HG03139 (cell line): ENCODE results near the gene KIAA0232.
"Not testable (repeated sequence)": the region's sequence is repeated elsewhere in the genome, so short reads cannot be mapped to it uniquely, and the experiment has no call there.

Experiments used
- ATAC-seq: cut with Tn5 transposase; IDR thresholded peaks from one replicate; pipeline ENCODE4 v1.9.1; 2021; ENCODE audit not compliant: unreplicated experiment

The KIAA0232 gene

DNA sequence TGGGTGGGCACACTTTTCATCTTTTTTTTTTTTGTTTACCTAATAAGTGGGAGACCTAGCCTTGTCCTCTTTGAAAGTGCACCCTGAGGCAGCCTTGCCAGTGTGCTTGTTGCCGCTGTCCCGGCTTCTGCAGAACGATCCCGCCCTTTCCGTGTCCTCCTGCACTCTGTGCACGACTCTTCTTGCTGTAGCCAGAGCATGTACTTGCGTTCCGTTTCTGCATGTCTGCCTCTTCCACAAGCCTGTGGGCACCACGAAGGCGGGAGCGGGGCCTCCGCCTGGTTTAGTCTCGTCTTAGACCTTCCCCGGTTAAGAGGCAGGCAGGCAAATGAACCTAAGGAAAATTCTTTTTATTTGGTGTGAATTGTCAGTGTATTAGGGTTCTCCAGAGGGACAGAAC lies 94.5 kb downstream of the KIAA0232 start:
- no peak for ATAC-seq

GRCh38 chr4:6878451-6879059 lies 96.0 kb downstream of the KIAA0232 start:
- ATAC-seq, result no peak

- no peak for ATAC-seq
These were observed 98.2 kb downstream of the KIAA0232 start for GRCh38 chr4:6880691-6881090.

DNA sequence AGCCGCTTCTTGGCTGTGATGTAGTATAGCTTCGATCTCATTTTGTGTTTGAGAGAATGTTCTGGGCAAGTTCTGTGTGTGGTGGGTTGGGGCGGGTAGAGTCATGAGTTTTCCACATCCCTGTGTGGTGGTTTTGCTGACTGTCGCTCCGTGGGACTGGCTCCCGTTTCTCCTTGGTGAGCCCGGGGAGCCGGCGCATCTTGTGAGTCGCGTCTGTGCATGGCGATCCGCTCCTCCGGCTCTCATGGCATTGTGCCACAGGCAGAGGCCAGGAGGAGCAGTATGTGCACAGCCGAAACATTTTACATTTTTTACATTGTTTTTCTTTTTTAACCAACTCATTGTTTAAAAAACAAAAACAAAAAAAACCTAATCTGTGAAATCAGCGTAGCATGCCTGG lies 99.4 kb downstream of the KIAA0232 start:
- ATAC-seq, result no peak

GRCh38 chr4:6884341-6884870 lies 101.9 kb downstream of the KIAA0232 start:
- no peak for ATAC-seq

- peak; percentile 60 for ATAC-seq
These were observed 103.5 kb downstream of the KIAA0232 start for GRCh38 chr4:6885953-6886557.

GRCh38 chr4:6886886-6887285 lies 104.4 kb downstream of the KIAA0232 start:
- ATAC-seq, result no peak

GRCh38 chr4:6887591-6888371 lies 105.3 kb downstream of the KIAA0232 start:
- ATAC-seq, result no peak

GRCh38 chr4:6888506-6889071 lies 106.1 kb downstream of the KIAA0232 start:
- ATAC-seq, result no peak

GRCh38 chr4:6889101-6889735 lies 106.7 kb downstream of the KIAA0232 start:
- ATAC-seq, result no peak

DNA sequence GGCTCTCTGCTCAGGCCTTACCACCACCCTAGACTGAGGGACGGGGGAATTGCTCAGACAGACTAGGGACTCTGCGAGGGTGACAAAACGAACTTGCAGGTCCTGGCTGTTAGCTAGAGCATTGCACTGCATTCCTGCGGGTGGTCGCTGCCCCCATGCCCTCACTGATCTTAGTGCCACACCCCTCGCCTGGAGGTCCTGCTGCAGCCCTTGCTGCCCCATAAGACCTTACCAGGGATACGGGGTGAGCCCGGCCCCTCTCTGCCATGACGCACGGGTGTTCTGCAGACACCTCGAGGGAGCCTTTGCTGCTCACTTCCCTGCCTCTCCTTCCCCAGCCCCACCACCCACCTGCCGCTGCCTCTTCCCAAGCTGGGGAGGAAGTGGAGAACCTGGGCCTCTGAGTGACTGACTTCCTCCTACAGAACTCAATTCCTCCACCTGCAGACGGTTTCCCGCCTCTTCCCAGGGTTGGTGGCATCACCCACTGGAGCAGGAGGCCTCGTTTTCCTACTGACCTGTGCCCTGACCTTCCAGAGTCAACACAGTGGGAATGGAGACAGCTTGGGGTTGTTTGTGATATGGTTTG lies 107.3 kb downstream of the KIAA0232 start:
- no peak for ATAC-seq

- ATAC-seq, result no peak
These were observed 107.8 kb downstream of the KIAA0232 start for GRCh38 chr4:6890358-6890757.

- not testable (repeated sequence) for ATAC-seq
These were observed 108.4 kb downstream of the KIAA0232 start for GRCh38 chr4:6890971-6891370.

DNA sequence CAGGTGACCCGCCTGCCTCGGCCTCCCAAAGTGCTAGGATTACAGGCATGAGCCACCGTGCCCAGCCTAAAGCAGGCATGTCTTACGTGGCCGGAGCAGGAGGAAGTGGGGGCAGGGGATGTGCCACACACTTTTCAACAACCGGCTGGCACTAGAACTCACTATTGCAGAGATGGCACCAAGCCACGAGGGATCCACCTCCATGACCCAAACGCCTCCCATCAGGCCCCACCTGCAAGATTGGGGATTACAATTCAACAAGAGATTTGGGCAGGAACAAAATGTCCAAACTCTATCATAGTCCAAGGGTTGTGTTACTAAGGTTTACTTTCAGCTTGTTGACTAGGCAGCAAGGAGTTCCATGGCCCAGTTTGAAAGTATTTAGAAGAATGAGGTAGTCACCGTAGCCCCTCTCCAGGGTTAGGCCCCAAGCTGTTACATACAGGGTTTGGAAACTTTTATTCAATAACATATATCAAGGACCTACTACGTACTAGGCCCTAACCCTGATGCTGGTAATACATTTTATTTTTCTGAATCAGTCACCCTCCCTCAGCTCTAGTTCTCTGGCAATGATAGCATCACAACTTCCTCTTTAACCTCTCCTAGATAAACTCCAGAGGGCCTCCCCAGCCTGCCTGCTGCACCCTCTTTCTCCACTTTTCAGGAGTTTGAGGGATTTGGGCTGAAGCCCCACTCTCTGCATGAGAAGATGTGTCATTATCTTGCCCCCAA lies 109.1 kb downstream of the KIAA0232 start:
- ATAC-seq, result no peak

- ATAC-seq, result no peak
These were observed 109.8 kb downstream of the KIAA0232 start for GRCh38 chr4:6892190-6892908.

DNA sequence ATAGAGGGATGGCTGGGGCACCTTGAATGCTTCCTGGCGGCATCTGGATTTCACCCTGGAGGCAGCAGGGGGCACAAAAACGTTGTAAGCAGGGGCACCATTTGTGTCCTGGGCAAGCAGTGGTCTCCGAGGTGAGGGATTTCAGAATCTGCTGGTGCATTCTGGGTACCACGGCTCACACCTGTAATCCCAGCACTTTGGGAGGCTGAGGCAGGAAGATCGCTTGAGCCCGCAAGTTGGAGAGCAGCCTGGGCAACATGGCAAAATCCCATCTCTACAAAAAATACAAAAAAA lies 110.3 kb downstream of the KIAA0232 start:
- no peak for ATAC-seq

GRCh38 chr4:6893449-6894085 lies 111.0 kb downstream of the KIAA0232 start:
- ATAC-seq, result no peak

GRCh38 chr4:6894086-6894478 lies 111.6 kb downstream of the KIAA0232 start:
- ATAC-seq, result no peak
